Dendritic cell treated with granulocyte-macrophage colony-stimulating factor and Interleukin-4, amounts not matched to agents 40 ng/mL and 50 ng/mL, for 4 days (primary cell): Measurements from ENCODE around the gene DLX1.
"Not testable (repeated sequence)": the region's sequence is repeated elsewhere in the genome, so short reads cannot be mapped to it uniquely, and the experiment has no call there.

Experiments used
- H3K27ac Mint-ChIP-seq: one replicate; pipeline ENCODE4 v1.8.0; 2022; ENCODE audit warnings: mild to moderate bottlenecking, mixed read lengths
- H3K27me3 Mint-ChIP-seq: one replicate; pipeline ENCODE4 v1.8.0; 2022; ENCODE audit warnings: mild to moderate bottlenecking, mixed read lengths
- H3K36me3 Mint-ChIP-seq: one replicate; pipeline ENCODE4 v1.8.0; 2022; ENCODE audit warnings: low read depth, mixed read lengths
- H3K4me1 Mint-ChIP-seq: one replicate; pipeline ENCODE4 v1.8.0; 2022; ENCODE audit warnings: low read depth, mixed read lengths
- H3K4me3 Mint-ChIP-seq: one replicate; pipeline ENCODE4 v1.8.0; 2022; ENCODE audit warnings: mild to moderate bottlenecking, moderate library complexity, mixed read lengths
- H3K9me3 Mint-ChIP-seq: one replicate; pipeline ENCODE4 v1.8.0; 2022; ENCODE audit warnings: mixed read lengths
- intact Hi-C: fragments of 100-400 bp; cut with micrococcal nuclease; formaldehyde crosslinking; loops from one replicate; pipeline ENCODE4 v1.15.0; 2022

DLX1 gene

DNA sequence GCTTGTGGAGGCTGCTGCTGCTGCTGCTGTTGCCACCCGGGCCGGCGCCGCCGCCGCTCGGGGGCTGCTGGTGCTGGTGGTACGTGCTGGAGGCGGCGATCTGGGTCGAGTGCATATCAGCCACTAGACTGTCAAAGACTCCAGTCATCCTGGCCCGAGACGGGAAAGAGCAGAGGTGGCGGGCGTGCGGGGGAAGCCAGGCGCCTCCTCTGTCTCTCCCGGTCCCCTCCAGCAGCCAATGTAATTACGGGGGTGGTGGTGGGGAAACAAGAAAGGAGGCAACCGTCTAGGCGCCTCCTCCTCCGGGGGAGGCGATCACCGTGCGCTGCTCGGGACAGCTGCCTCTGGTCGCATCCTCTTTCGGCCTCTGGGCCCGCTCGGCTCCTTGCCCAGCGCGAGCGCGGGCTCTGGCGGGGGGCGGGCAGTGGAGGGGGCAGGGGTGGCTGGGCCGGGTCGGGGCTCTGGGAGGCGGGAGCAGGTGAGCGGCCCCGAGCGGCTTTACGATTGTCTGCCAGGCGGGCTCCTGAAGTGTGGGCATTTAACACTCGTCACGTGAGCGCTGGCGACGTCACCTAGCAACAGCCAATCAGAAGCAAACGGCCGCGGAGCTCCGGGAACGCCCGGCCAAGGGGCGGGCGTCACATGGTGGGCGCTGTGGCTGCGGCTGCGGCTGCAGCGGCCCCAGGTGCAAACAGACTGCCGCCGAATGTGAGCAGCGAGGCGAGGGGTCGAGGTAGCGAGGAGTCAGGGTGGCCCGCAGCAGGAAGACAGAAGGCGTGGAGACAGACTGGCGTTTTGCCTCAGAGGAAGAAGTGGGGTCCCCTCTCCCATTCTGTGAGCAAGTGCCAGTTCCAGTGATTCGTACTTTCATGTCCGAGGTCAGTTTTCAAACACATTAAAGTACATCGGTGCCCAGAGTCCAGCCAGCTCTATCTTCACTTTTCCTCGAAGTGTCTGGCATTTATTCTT is 17.4 kb downstream of the DLX1 start, which contains the start of gene DLX2:
Gene DLX2, minus strand, starts transcription at position 510 of the 969 bp plus-strand sequence. Its CDS starts 362 bp downstream, at position 148.
- intact Hi-C loops: loop anchor here (1.0 to 10.0 kb wide), 6 partner anchors 18 to 396 kb away; partner anchors contain the start of genes DLX1 and SLC25A12
- Mint-ChIP-seq H3K27ac (peak within 1 kb of the TSS; percentile 57), H3K4me1 (peaks cover 71% of the 10 kb centered on the region), H3K9me3 (no peaks in the 10 kb centered on the region), H3K4me3 (peak within 1 kb of the TSS; percentile 89), H3K27me3 (peaks cover 89% of the 10 kb centered on the region), H3K36me3 (peaks cover 10% of the 10 kb centered on the region)

- intact Hi-C loops: loop anchor here (1.0 to 10.0 kb wide), 7 partner anchors 19 to 397 kb away; partner anchors contain the start of genes DLX1 and SLC25A12
- H3K27me3 Mint-ChIP-seq: peaks cover 92% of the 10 kb centered on the region
- peaks cover 10% of the 10 kb centered on the region for H3K36me3 Mint-ChIP-seq
- peaks cover 76% of the 10 kb centered on the region for H3K4me1 Mint-ChIP-seq
- H3K27ac Mint-ChIP-seq: no peak overlapping the region
- H3K4me3 Mint-ChIP-seq: peak overlapping the region; percentile 89
- no peaks in the 10 kb centered on the region for H3K9me3 Mint-ChIP-seq
These were observed 18.4 kb downstream of the DLX1 start for GRCh38 chr2:172103471-172104272.

- H3K36me3 Mint-ChIP-seq: peaks cover 10% of the 10 kb centered on the region
- no peak overlapping the region for H3K27ac Mint-ChIP-seq
- H3K27me3 Mint-ChIP-seq: peaks cover 91% of the 10 kb centered on the region
- intact Hi-C loops: loop anchor here (2.0 to 10.0 kb wide), 2 partner anchors 101 to 295 kb away; no protein-coding TSS in a partner anchor
- H3K4me3 Mint-ChIP-seq: peak overlapping the region; percentile 66
- peaks cover 76% of the 10 kb centered on the region for H3K4me1 Mint-ChIP-seq
- H3K9me3 Mint-ChIP-seq: no peaks in the 10 kb centered on the region
These were observed 20.3 kb downstream of the DLX1 start for GRCh38 chr2:172105471-172106107.

DNA sequence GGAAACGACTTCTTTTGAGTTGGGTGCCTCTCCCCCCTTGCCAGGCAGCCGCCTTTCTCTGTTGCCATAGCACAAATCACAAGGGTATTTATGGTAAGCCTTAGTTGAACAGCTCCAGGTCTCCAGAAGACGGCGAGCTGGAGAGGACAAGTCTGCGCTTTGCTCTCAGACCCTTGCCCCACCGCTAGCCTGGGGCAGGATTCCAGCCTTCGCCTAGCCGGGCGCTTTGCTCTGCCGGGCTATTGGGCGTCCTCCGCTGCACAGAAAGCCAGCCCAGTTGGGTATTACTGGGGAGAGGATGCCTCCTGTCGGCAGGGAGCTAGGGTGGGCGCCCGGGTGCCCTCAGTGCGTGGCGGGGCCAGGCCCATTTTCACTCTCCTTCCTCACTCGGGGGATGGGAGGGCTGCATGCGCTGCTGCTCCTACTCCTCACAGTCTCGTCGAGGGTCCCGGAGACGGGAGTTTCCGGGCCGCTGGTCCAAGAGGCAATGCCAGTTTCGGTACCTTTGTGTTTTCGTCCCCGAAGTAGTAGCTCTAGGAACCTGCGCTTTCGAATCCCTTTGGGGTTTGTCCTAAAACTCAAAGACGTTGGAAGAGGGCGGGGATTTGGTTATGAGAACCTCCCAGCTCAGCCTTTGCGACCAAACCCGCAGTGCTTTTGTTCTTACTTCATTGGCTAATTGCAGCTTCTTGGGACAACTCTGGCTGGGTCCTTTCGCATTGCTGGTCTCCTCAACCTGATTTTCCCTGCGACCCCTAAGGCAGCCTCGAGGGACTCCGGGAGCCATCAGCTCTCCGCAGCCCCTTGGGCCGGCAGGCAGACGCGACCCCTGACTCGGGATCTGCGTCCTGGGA is 21.0 kb downstream of the DLX1 start:
- H3K4me3 Mint-ChIP-seq: peak overlapping the region; percentile 66
- intact Hi-C loops: loop anchor here (10.0 kb wide), 1 partner anchor 102 kb away; no protein-coding TSS in a partner anchor
- H3K36me3 Mint-ChIP-seq: peaks cover 10% of the 10 kb centered on the region
- peaks cover 84% of the 10 kb centered on the region for H3K27me3 Mint-ChIP-seq
- no peaks in the 10 kb centered on the region for H3K9me3 Mint-ChIP-seq
- peaks cover 70% of the 10 kb centered on the region for H3K4me1 Mint-ChIP-seq
- no peak overlapping the region for H3K27ac Mint-ChIP-seq

DNA sequence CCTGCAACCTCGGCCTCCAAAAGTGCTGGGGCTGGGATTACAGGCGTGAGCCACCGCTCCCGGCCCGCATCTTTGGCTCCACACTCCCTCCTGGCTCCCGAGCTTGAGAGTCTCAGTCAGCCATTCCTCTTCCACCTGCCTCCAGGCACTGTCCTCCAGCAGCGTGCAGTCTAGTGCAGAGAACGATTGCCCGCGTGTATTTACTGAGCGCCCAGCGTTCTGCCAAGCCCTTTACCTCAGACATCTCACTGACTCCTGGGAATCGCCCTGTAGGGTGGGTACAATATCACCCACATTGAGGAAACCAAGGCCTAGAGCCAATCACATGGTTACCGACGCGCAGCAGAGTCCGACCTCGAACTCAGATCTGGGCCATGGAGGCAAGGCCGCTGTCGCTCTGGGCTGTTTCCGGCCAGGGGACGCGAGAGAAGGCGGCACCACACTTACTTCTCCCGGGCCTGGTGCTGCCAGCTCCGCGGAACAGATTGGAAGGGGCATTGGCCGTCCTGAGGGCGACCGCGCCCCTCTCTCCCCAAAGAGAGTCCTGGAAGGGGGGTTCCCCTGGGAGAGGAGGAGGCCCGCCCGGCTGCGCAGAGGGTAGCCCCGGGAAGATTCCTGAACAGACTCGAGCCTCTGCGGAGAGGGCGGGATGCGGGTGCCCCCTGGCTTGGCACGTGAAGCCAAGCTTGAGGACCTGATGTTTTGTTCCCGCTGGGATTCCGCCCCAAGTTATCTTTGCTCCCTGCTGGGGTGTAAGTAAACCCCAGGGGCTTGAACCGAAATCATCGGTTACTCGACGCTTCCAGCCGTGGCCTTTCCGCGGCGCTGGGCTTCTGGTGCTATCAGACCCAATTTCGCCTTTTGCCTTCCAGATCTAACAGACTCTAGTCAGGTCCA is 22.6 kb downstream of the DLX1 start:
- H3K27ac Mint-ChIP-seq: no peak overlapping the region
- peaks cover 2% of the 10 kb centered on the region for H3K36me3 Mint-ChIP-seq

DNA sequence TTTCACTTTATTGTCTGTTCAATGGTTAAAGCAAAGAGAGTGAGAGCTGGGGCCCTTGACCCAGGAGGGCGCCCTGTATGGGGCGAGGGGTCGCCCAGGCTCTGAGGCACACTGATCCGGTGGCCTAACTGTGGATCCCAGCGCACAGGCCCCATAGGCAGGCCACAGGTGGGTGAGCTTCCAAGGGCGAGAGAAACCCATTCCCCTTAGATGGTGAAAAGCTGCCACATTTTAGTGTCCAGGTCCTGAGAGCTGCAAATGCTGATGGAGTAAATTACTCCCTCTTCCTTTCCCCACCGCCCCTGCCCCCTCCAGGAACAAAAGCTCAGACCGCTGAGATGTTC is 23.3 kb downstream of the DLX1 start:
- Mint-ChIP-seq H3K27me3 (peaks cover 71% of the 10 kb centered on the region), H3K4me1 (peaks cover 50% of the 10 kb centered on the region), H3K9me3 (no peaks in the 10 kb centered on the region), H3K36me3 (no peaks in the 10 kb centered on the region), H3K27ac (no peak overlapping the region), H3K4me3 (no peak overlapping the region)
- intact Hi-C loops: loop anchor here (10.0 kb wide), 1 partner anchor 104 kb away; no protein-coding TSS in a partner anchor

More for the DNA sequence above, 22.6 kb downstream of the DLX1 start:
- Mint-ChIP-seq H3K4me3 (peak overlapping the region; percentile 64), H3K27me3 (peaks cover 73% of the 10 kb centered on the region), H3K4me1 (peaks cover 54% of the 10 kb centered on the region), H3K9me3 (no peaks in the 10 kb centered on the region)
- intact Hi-C loops: loop anchor here (10.0 kb wide), 1 partner anchor 103 kb away; no protein-coding TSS in a partner anchor

GRCh38 chr2:172109256-172109987 is 24.1 kb downstream of the DLX1 start:
- H3K27ac Mint-ChIP-seq: no peak overlapping the region
- H3K9me3 Mint-ChIP-seq: no peaks in the 10 kb centered on the region
- H3K4me1 Mint-ChIP-seq: peaks cover 42% of the 10 kb centered on the region
- no peak overlapping the region for H3K4me3 Mint-ChIP-seq
- intact Hi-C loops: loop anchor here (10.0 kb wide), 1 partner anchor 105 kb away; no protein-coding TSS in a partner anchor
- peaks cover 68% of the 10 kb centered on the region for H3K27me3 Mint-ChIP-seq
- H3K36me3 Mint-ChIP-seq: no peaks in the 10 kb centered on the region

GRCh38 chr2:172109988-172110811 is 24.9 kb downstream of the DLX1 start:
- H3K4me1 Mint-ChIP-seq: peaks cover 41% of the 10 kb centered on the region
- no peak overlapping the region for H3K4me3 Mint-ChIP-seq
- H3K27ac Mint-ChIP-seq: no peak overlapping the region
- peaks cover 63% of the 10 kb centered on the region for H3K27me3 Mint-ChIP-seq
- no peaks in the 10 kb centered on the region for H3K9me3 Mint-ChIP-seq
- no peaks in the 10 kb centered on the region for H3K36me3 Mint-ChIP-seq
- intact Hi-C loops: loop anchor here (10.0 kb wide), 1 partner anchor 105 kb away; no protein-coding TSS in a partner anchor

DNA sequence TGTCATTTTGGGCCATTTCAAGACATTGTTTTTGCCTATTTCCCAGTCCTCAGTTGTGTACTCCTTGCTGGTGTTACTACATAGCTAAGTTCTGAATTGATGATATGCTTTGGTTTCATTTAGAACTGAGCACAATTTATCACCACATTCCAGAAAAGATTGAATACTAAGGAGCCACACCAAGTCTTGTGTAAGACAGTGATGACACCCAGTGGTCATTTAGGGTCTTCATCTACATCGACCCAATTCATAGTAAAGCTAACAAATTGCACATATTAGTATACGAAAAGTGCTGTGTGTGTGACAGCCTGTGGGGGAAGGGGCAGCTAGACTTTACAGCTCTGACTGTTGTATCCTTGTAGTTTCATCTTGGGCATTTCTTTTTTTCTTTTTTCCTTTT is 28.3 kb downstream of the DLX1 start:
- H3K27me3 Mint-ChIP-seq: peaks cover 29% of the 10 kb centered on the region
- no peaks in the 10 kb centered on the region for H3K36me3 Mint-ChIP-seq
- H3K27ac Mint-ChIP-seq: no peak overlapping the region
- H3K4me3 Mint-ChIP-seq: no peak overlapping the region
- H3K9me3 Mint-ChIP-seq: no peaks in the 10 kb centered on the region
- intact Hi-C loops: no loop called here
- H3K4me1 Mint-ChIP-seq: peaks cover 12% of the 10 kb centered on the region

- H3K9me3 Mint-ChIP-seq, H3K4me3 Mint-ChIP-seq, H3K27ac Mint-ChIP-seq, H3K36me3 Mint-ChIP-seq, intact Hi-C loops: not testable (repeated sequence)
- Mint-ChIP-seq H3K4me1 (peaks cover 10% of the 10 kb centered on the region), H3K27me3 (peaks cover 25% of the 10 kb centered on the region)
These were observed 28.9 kb downstream of the DLX1 start for GRCh38 chr2:172114176-172114575.

DNA sequence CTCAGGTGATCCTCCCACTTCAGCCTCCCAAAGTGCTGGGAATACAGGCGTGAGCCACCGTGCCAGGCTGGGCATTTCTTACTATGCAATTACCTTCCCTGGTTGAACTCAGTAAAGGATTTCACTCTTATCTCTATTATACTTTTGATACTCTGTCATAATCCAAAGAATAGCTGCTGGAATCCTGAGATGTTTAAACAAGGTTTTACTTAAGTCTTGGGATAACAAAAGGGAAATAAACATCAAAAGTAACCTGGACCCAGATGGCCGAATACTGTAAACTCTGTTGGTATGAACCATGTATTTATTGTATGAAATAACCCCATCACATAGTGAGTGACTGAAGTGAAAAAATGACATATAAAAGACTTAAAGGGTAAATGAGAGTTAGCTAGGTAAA is 29.3 kb downstream of the DLX1 start:
- intact Hi-C loops: no loop called here
- Mint-ChIP-seq H3K27ac (no peak overlapping the region), H3K4me1 (peaks cover 7% of the 10 kb centered on the region), H3K27me3 (peaks cover 21% of the 10 kb centered on the region), H3K9me3 (no peaks in the 10 kb centered on the region), H3K36me3 (no peaks in the 10 kb centered on the region), H3K4me3 (no peak overlapping the region)
